ENCODE results near the gene THBD.
"Not testable (repeated sequence)": the region's sequence is repeated elsewhere in the genome, so short reads cannot be mapped to it uniquely, and the experiment has no call there.

Gene THBD

GRCh38 chr20:23031346-23031745 lies 18.1 kb downstream of the THBD start:
- H4K20me1 ChIP-seq = no peaks in the 10 kb centered on the region
- no peaks in the 10 kb centered on the region for H3K27me3 ChIP-seq
- no peak overlapping the region for H3K9ac ChIP-seq
- no peaks in the 10 kb centered on the region for H3K36me3 ChIP-seq
- no peak overlapping the region for H3K27ac ChIP-seq
- H3K4me2 ChIP-seq = no peak overlapping the region
- H3K4me1 ChIP-seq = peaks cover 15 to 60% (median 31%) of the 10 kb centered on the region in 10 experiments
- H3K9me3 ChIP-seq (replicated peaks in 1 of 11) = peaks cover 5 to 26% (median 17%) of the 10 kb centered on the region in 11 experiments; a peak in 14 of 22 replicates
- H3K4me3 ChIP-seq = no peak overlapping the region
- no peak for TF ChIP-seq Cebpa-rat (IDR thresholded peaks at IDR 0.05)

- Histone ChIP-seq H3K4me2 (peak overlapping the region in 4 of 11 experiments; percentile 67 to 89 (median 78); a peak in 8 of 22 replicates), H3K4me3 (no peak overlapping the region), H3K27me3 (no peaks in the 10 kb centered on the region), H4K20me1 (no peaks in the 10 kb centered on the region), H3K9me3 (replicated peaks in 1 of 11) (peaks cover 0 to 7% (median 0%) of the 10 kb centered on the region in 11 experiments; a peak in 7 of 22 replicates), H3K27ac (no peak overlapping the region), H3K9ac (no peak overlapping the region), H3K36me3 (no peaks in the 10 kb centered on the region), H3K4me1 (peaks cover 15 to 79% (median 37%) of the 10 kb centered on the region in 10 experiments)
- no peak for TF ChIP-seq Cebpa-rat (IDR thresholded peaks at IDR 0.05)
Observed at GRCh38 chr20:23029324-23029723, 20.1 kb downstream of the THBD start.

GRCh38 chr20:23028392-23028791 lies 21.1 kb downstream of the THBD start:
- TF ChIP-seq Cebpa-rat (IDR thresholded peaks at IDR 0.05) = no peak
- H3K4me1 ChIP-seq = peaks cover 14 to 79% (median 36%) of the 10 kb centered on the region in 10 experiments
- H3K27me3 ChIP-seq = no peaks in the 10 kb centered on the region
- H3K9ac ChIP-seq = no peak overlapping the region
- H3K9me3 ChIP-seq (replicated peaks in 1 of 11) = no peaks in the 10 kb centered on the region
- H3K4me2 ChIP-seq = peak overlapping the region in 8 of 11 experiments; percentile 0 to 89 (median 66); a peak in 14 of 22 replicates
- no peaks in the 10 kb centered on the region for H4K20me1 ChIP-seq
- H3K36me3 ChIP-seq = no peaks in the 10 kb centered on the region
- peak overlapping the region in 2 of 11 experiments; percentile 39 to 45; a peak in 2 of 22 replicates for H3K27ac ChIP-seq
- no peak overlapping the region for H3K4me3 ChIP-seq

GRCh38 chr20:23027721-23028120 lies 21.8 kb downstream of the THBD start:
- no peak overlapping the region for H3K4me3 ChIP-seq
- H3K36me3 ChIP-seq = no peaks in the 10 kb centered on the region
- H3K9ac ChIP-seq = no peak overlapping the region; a peak in 1 of 22 replicates
- TF ChIP-seq Cebpa-rat (IDR thresholded peaks at IDR 0.05) = no peak
- no peaks in the 10 kb centered on the region for H3K27me3 ChIP-seq
- no peaks in the 10 kb centered on the region for H3K9me3 ChIP-seq (replicated peaks in 1 of 11)
- H3K4me1 ChIP-seq = peaks cover 8 to 73% (median 29%) of the 10 kb centered on the region in 10 experiments
- H3K27ac ChIP-seq = peak overlapping the region in 7 of 11 experiments; percentile 1 to 73 (median 33); a peak in 9 of 22 replicates
- peak overlapping the region in 8 of 11 experiments; percentile 0 to 89 (median 66); a peak in 14 of 22 replicates for H3K4me2 ChIP-seq
- H4K20me1 ChIP-seq = no peaks in the 10 kb centered on the region

GRCh38 chr20:23025503-23025902 lies 24.0 kb downstream of the THBD start:
- Histone ChIP-seq H3K9ac (peak overlapping the region in 1 of 11 experiments; percentile 17; a peak in 1 of 22 replicates), H3K4me1 (peaks cover 0 to 70% (median 20%) of the 10 kb centered on the region in 10 experiments; a peak in 15 of 20 replicates), H3K4me2 (peak overlapping the region in 8 of 11 experiments; percentile 7 to 89 (median 56); a peak in 12 of 22 replicates), H3K27ac (peak overlapping the region in 4 of 11 experiments; percentile 8 to 73 (median 48); a peak in 7 of 22 replicates)
- not testable (repeated sequence) for H3K27me3 ChIP-seq; H3K36me3 ChIP-seq; H3K4me3 ChIP-seq; H4K20me1 ChIP-seq; H3K9me3 ChIP-seq (replicated peaks in 1 of 11)
- peak in 3 of 11 experiments; percentile 32 to 36 (median 35); a peak in 1 of 22 replicates for TF ChIP-seq Cebpa-rat (IDR thresholded peaks at IDR 0.05)

GRCh38 chr20:23024701-23025100 lies 24.8 kb downstream of the THBD start:
- no peaks in the 10 kb centered on the region for H3K27me3 ChIP-seq
- peaks cover 0 to 68% (median 20%) of the 10 kb centered on the region in 10 experiments; a peak in 15 of 20 replicates for H3K4me1 ChIP-seq
- no peaks in the 10 kb centered on the region for H3K9me3 ChIP-seq (replicated peaks in 1 of 11)
- no peak overlapping the region for H3K4me3 ChIP-seq
- no peaks in the 10 kb centered on the region for H4K20me1 ChIP-seq
- TF ChIP-seq Cebpa-rat (IDR thresholded peaks at IDR 0.05) = no peak
- H3K27ac ChIP-seq = peak overlapping the region in 3 of 11 experiments; percentile 3 to 73 (median 52); a peak in 5 of 22 replicates
- peak overlapping the region in 1 of 11 experiments; percentile 24; a peak in 2 of 22 replicates for H3K4me2 ChIP-seq
- no peak overlapping the region for H3K9ac ChIP-seq
- H3K36me3 ChIP-seq = no peaks in the 10 kb centered on the region

- Histone ChIP-seq H4K20me1 (no peaks in the 10 kb centered on the region), H3K27me3 (no peaks in the 10 kb centered on the region), H3K9ac (no peak overlapping the region), H3K27ac (peak overlapping the region in 4 of 11 experiments; percentile 0 to 73 (median 36); a peak in 4 of 22 replicates), H3K4me2 (peak overlapping the region in 3 of 11 experiments; percentile 12 to 24 (median 20); a peak in 5 of 22 replicates), H3K9me3 (replicated peaks in 1 of 11) (no peaks in the 10 kb centered on the region), H3K36me3 (no peaks in the 10 kb centered on the region), H3K4me3 (no peak overlapping the region), H3K4me1 (peaks cover 0 to 58% (median 20%) of the 10 kb centered on the region in 10 experiments; a peak in 15 of 20 replicates)
- TF ChIP-seq Cebpa-rat (IDR thresholded peaks at IDR 0.05) = no peak
Observed at GRCh38 chr20:23023621-23024177, 25.8 kb downstream of the THBD start.

GRCh38 chr20:23022849-23023248 lies 26.6 kb downstream of the THBD start:
- Histone ChIP-seq H3K36me3 (no peaks in the 10 kb centered on the region), H3K27ac (no peak overlapping the region), H3K27me3 (no peaks in the 10 kb centered on the region), H4K20me1 (no peaks in the 10 kb centered on the region), H3K9ac (no peak overlapping the region), H3K9me3 (replicated peaks in 1 of 11) (no peaks in the 10 kb centered on the region), H3K4me2 (no peak overlapping the region), H3K4me1 (peaks cover 0 to 49% (median 15%) of the 10 kb centered on the region in 10 experiments; a peak in 15 of 20 replicates), H3K4me3 (no peak overlapping the region)
- no peak for TF ChIP-seq Cebpa-rat (IDR thresholded peaks at IDR 0.05)

- no peak overlapping the region for H3K4me3 ChIP-seq
- no peaks in the 10 kb centered on the region for H3K27me3 ChIP-seq
- H3K36me3 ChIP-seq = no peaks in the 10 kb centered on the region
- TF ChIP-seq Cebpa-rat (IDR thresholded peaks at IDR 0.05) = no peak
- peaks cover 0 to 40% (median 7%) of the 10 kb centered on the region in 10 experiments; a peak in 10 of 20 replicates for H3K4me1 ChIP-seq
- H3K27ac ChIP-seq = no peak overlapping the region
- no peak overlapping the region for H3K9ac ChIP-seq
- H3K4me2 ChIP-seq = peak overlapping the region in 1 of 11 experiments; percentile 16; a peak in 1 of 22 replicates
- no peaks in the 10 kb centered on the region for H4K20me1 ChIP-seq
- no peaks in the 10 kb centered on the region for H3K9me3 ChIP-seq (replicated peaks in 1 of 11)
Observed at GRCh38 chr20:23021951-23022350, 27.5 kb downstream of the THBD start.
